ENCODE measurements around the gene CLIC5.

CLIC5 gene

GRCh38 chr6:45835721-45836437 lies 179.8 kb downstream of the CLIC5 start:
- no peak for DNase-seq

DNA sequence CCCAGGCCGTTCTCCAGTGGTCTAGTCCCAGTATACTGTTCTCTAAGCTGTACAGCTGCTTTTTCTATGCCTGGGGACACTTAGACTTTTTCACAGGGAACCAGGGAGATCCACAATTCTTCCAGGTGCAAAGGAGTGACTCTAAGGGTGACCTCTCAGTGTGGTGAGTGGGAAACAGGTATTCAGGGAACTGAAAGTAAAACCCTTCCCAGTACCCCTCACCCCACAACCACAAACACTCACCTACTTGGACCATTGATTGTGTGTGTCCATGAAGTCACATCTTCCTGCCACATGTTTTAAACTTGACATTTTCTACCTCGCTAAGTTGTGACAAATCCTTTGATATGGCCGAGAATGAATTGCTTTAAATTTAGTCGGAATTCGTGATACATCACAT lies 183.6 kb downstream of the CLIC5 start:
- no peak for DNase-seq

All from stimulated activated CD4-positive, alpha-beta T cell treated with anti-CD3 and anti-CD28 coated beads, Interleukin-1b, Interleukin-23, amount 100 ng/mL, for 48 hours (primary cell).